HG03521 (cell line): ENCODE data around the gene CUBN.
"Not testable (repeated sequence)": the region's sequence is repeated elsewhere in the genome, so short reads cannot be mapped to it uniquely, and the experiment has no call there.

Experiments
- ATAC-seq: cut with Tn5 transposase; IDR thresholded peaks from one replicate; pipeline ENCODE4 v1.9.1; 2021; ENCODE audit warnings: mild to moderate bottlenecking, moderate library complexity; ENCODE audit not compliant: unreplicated experiment

Gene CUBN

GRCh38 chr10:17141504-17142229 is 12.1 kb upstream of the CUBN start:
- no peak for ATAC-seq

GRCh38 chr10:17140386-17140761 is 10.8 kb upstream of the CUBN start:
- no peak for ATAC-seq

GRCh38 chr10:17138460-17139042 is 8.9 kb upstream of the CUBN start:
- no peak for ATAC-seq

- ATAC-seq = no peak
Measured at GRCh38 chr10:17134737-17135260, 5.2 kb upstream of the CUBN start.

- no peak for ATAC-seq
Measured at GRCh38 chr10:17134282-17134681, 4.7 kb upstream of the CUBN start.

- ATAC-seq = no peak
Measured at GRCh38 chr10:17128261-17128660, 1.4 kb downstream of the CUBN start.

- no peak for ATAC-seq
Measured at GRCh38 chr10:17126327-17126726, 3.3 kb downstream of the CUBN start.

GRCh38 chr10:17125206-17125893 is 4.3 kb downstream of the CUBN start:
- ATAC-seq = no peak

- no peak for ATAC-seq
Measured at GRCh38 chr10:17123961-17124360, 5.7 kb downstream of the CUBN start.

- ATAC-seq = no peak
Measured at GRCh38 chr10:17122726-17123661, 6.6 kb downstream of the CUBN start.

- ATAC-seq = no peak
Measured at GRCh38 chr10:17122052-17122451, 7.6 kb downstream of the CUBN start.

- ATAC-seq = no peak
Measured at GRCh38 chr10:17120694-17121093, 8.9 kb downstream of the CUBN start.

GRCh38 chr10:17119845-17120244 is 9.8 kb downstream of the CUBN start:
- no peak for ATAC-seq

GRCh38 chr10:17116193-17116592 is 13.4 kb downstream of the CUBN start:
- no peak for ATAC-seq

- ATAC-seq = no peak
Measured at GRCh38 chr10:17115683-17116082, 13.9 kb downstream of the CUBN start.

- ATAC-seq = not testable (repeated sequence)
Measured at GRCh38 chr10:17114878-17115444, 14.7 kb downstream of the CUBN start.

GRCh38 chr10:17113889-17114540 is 15.6 kb downstream of the CUBN start:
- ATAC-seq = no peak

GRCh38 chr10:17113346-17113745 is 16.3 kb downstream of the CUBN start:
- ATAC-seq = no peak

GRCh38 chr10:17112566-17112965 is 17.0 kb downstream of the CUBN start:
- ATAC-seq = no peak
